ENCODE measurements around the gene STK11.

- TF ChIP-seq EZH2 (IDR thresholded peaks at IDR 0.05; ENCODE audit: low read depth): no peak
- TF ChIP-seq, protein P1, sequence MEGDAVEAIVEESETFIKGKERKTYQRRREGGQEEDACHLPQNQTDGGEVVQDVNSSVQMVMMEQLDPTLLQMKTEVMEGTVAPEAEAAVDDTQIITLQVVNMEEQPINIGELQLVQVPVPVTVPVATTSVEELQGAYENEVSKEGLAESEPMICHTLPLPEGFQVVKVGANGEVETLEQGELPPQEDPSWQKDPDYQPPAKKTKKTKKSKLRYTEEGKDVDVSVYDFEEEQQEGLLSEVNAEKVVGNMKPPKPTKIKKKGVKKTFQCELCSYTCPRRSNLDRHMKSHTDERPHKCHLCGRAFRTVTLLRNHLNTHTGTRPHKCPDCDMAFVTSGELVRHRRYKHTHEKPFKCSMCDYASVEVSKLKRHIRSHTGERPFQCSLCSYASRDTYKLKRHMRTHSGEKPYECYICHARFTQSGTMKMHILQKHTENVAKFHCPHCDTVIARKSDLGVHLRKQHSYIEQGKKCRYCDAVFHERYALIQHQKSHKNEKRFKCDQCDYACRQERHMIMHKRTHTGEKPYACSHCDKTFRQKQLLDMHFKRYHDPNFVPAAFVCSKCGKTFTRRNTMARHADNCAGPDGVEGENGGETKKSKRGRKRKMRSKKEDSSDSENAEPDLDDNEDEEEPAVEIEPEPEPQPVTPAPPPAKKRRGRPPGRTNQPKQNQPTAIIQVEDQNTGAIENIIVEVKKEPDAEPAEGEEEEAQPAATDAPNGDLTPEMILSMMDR (conservative IDR thresholded peaks at IDR 0.05): peak; percentile 80
Measured at GRCh38 chr19:1266916-1267476, 61.4 kb downstream of the STK11 start.

Measured in PC-9 (cell line).